ENCODE results near the gene NEU2.

GRCh38 chr2:233040571-233040970, 8.1 kb downstream of the NEU2 start:
- TF ChIP-seq CTCF (IDR thresholded peaks at IDR 0.05; ENCODE audit: low read length), result no peak
- no peak for TF ChIP-seq EZH2 (IDR thresholded peaks at IDR 0.05; ENCODE audit: borderline replicate concordance, low read length)
